Measurements from ENCODE around the gene ZBTB1. TPM values are rescaled to one million over a fixed set of nuclear protein-coding genes. Genes with fewer than 3 reads are reported as not detected.

Gene ZBTB1
- total RNA-seq, 3 donors from 2014 or later, result 53.0 to 69.1 (median 66.9) TPM

GRCh38 chr14:64572386-64573104 lies 68.0 kb downstream of the ZBTB1 start:
- peak overlapping the region in 1 of 2 donors; percentile 42 for H3K27ac ChIP-seq
- H3K36me3 ChIP-seq, result no peaks in the 10 kb centered on the region
- DNase-seq (ENCODE audit: low spot score in 2 of 2), result no peak
- H3K27me3 ChIP-seq, result no peaks in the 10 kb centered on the region
- no peaks in the 10 kb centered on the region for H3K4me1 ChIP-seq
- intact Hi-C loops (cut with DNase I; ENCODE audit: low total_unique reads), result loop anchor here (10.0 kb wide), 1 partner anchor 1662 kb away; no protein-coding TSS in a partner anchor
- TF ChIP-seq POLR2AphosphoS5 (IDR thresholded peaks at IDR 0.05) (no peak), POLR2A (IDR thresholded peaks at IDR 0.05) (no peak)
- TF ChIP-seq, protein P1, sequence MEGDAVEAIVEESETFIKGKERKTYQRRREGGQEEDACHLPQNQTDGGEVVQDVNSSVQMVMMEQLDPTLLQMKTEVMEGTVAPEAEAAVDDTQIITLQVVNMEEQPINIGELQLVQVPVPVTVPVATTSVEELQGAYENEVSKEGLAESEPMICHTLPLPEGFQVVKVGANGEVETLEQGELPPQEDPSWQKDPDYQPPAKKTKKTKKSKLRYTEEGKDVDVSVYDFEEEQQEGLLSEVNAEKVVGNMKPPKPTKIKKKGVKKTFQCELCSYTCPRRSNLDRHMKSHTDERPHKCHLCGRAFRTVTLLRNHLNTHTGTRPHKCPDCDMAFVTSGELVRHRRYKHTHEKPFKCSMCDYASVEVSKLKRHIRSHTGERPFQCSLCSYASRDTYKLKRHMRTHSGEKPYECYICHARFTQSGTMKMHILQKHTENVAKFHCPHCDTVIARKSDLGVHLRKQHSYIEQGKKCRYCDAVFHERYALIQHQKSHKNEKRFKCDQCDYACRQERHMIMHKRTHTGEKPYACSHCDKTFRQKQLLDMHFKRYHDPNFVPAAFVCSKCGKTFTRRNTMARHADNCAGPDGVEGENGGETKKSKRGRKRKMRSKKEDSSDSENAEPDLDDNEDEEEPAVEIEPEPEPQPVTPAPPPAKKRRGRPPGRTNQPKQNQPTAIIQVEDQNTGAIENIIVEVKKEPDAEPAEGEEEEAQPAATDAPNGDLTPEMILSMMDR (IDR thresholded peaks at IDR 0.05), result no peak
- no peaks in the 10 kb centered on the region for H3K9me3 ChIP-seq
- no peak overlapping the region for H3K4me3 ChIP-seq

DNA sequence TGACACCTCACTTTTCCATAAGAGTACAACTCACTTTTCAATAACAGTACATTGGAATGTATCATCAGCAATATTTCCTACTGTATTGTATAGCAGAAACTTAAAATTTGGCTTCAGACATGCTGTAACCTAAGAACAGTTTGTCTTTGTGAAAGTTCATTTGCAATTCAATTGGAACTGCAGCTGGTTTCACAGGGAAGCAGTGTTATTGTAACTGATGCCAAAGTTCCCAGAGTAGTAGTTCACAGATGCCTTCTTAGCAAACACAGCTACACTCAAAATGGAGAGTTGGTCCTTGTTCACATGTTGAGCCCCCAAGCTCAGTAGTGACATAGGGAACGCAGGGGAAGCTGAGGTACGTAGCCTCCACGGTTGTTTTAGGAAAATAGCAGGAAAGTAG lies 68.5 kb downstream of the ZBTB1 start:
- DNase-seq (ENCODE audit: low spot score in 2 of 2), result no peak
- no peaks in the 10 kb centered on the region for H3K9me3 ChIP-seq
- H3K36me3 ChIP-seq, result no peaks in the 10 kb centered on the region
- intact Hi-C loops (cut with DNase I; ENCODE audit: low total_unique reads), result loop anchor here (10.0 kb wide), 1 partner anchor 1662 kb away; no protein-coding TSS in a partner anchor
- H3K4me3 ChIP-seq, result no peak overlapping the region
- H3K4me1 ChIP-seq, result no peaks in the 10 kb centered on the region
- TF ChIP-seq, protein P1 (IDR thresholded peaks at IDR 0.05), result no peak
- no peak for TF ChIP-seq POLR2AphosphoS5 (IDR thresholded peaks at IDR 0.05)
- TF ChIP-seq POLR2A (IDR thresholded peaks at IDR 0.05), result no peak
- H3K27ac ChIP-seq, result peak overlapping the region in 1 of 2 donors; percentile 42
- no peaks in the 10 kb centered on the region for H3K27me3 ChIP-seq

Other genes with a start within 250 kb of the ZBTB1 start
- gene ESR2, start 210.4 kb upstream of the ZBTB1 start, total RNA-seq, result 1 to 10 TPM in 2 of 3 donors, under 1 TPM in 1; 0.98 to 2.2 (median 1.5) TPM
- 100 to 1,000 TPM in 1 of 3 donors, 10 to 100 TPM in 2; 48.5 to 126 (median 50.3) TPM for gene MTHFD1, start 116.4 kb upstream of the ZBTB1 start, total RNA-seq
- 1 to 10 TPM in 1 of 3 donors, under 1 TPM in 2; 0.96 to 1.2 (median 0.98) TPM for gene AKAP5, start 39.3 kb upstream of the ZBTB1 start, total RNA-seq
- 10 to 100 TPM; 12.3 to 15.7 (median 14.4) TPM for gene ZBTB25, start 932 bp upstream of the ZBTB1 start, total RNA-seq
- 10 to 100 TPM; 12.2 to 33.1 (median 17.9) TPM for gene HSPA2, start 36.0 kb downstream of the ZBTB1 start, total RNA-seq
- 1 to 10 TPM; 2.3 to 6.4 (median 3.4) TPM for gene PPP1R36, start 45.2 kb downstream of the ZBTB1 start, total RNA-seq
- 10 to 100 TPM; 18.7 to 31.5 (median 30.3) TPM for gene PLEKHG3, start 199.7 kb downstream of the ZBTB1 start, total RNA-seq

Data from breast epithelium (tissue), 4 donors.